GM21515 (cell line): ENCODE measurements around the gene EIF1AD.
"Not testable (repeated sequence)": the region's sequence is repeated elsewhere in the genome, so short reads cannot be mapped to it uniquely, and the experiment has no call there.

Experiments used
- ATAC-seq: cut with Tn5 transposase; IDR thresholded peaks from one replicate; pipeline ENCODE4 v1.9.1; 2021; ENCODE audit not compliant: unreplicated experiment

EIF1AD gene

DNA sequence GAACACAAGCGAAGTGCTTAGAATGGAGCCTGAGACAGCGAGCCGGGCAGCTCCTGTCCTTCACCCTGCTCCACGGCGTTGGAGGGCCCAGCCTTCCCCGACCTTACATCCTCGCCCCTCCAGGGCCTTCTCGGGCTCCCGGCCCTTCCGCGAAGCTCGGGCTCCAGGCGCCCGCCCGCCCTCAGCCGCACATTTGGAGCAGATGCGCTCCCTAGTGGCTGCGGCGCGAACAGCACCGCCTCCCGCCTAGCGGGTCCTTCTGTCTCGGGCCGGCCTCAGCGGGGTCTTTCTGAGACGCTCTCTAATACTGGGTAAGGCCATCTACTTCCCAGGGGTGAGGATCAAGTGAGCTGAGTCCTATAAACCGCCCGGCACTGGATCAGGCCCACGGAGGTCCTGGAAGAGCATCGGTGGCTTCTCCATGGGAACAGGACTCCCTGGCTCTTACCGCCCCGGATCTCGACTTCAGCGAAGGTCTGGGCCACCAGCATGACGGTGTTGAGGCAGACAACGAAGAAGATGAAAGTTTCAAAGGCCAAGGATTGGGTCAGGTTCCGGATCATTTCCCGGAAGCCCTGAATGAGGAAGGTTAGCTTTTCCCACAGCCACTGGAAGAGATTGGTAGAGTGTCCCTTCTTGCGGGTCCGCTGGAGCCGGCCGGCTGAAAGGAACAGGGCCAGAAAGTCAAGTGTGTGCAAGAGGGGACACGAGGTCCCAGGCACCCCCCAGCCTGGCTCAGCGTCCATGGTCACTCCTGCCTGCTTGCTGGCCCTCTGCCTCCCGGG, 20.6 kb upstream of the EIF1AD start:
- no peak for ATAC-seq

DNA sequence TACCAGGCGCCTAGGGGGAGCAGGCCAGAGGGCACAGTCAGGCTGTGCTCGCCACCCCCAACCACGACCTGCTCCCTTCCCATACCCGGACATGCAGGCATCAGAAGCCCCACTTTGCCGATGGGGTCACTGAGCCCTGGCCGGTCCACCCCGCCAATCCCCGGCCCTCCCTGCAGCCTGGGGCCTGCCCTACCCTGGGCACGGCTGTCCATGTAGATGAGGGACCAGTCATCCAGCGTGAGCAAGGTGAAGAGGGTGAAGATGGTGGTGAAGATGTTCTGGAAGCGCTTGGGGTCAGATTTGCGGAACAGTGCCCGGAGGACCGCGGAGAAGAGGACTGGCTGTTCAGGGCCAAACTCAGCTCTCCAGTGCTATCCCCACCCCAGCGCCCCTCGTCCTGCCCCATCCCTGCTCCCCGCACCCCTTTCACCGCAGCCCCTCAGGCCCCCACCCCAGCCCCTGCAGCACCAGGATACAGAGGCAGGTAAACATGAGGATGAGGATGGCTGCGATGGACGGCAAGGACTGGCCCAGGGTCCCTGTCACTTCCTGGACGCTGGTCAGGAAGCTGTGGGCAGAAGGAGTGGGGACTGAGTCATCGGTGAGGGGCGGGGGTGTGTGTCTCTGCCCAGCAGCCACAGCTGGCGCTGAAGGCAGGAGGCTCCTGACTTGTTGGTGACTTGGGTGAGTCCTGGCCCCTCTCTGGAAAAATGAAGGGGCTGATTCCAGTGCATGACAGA, 18.8 kb upstream of the EIF1AD start:
- no peak for ATAC-seq

DNA sequence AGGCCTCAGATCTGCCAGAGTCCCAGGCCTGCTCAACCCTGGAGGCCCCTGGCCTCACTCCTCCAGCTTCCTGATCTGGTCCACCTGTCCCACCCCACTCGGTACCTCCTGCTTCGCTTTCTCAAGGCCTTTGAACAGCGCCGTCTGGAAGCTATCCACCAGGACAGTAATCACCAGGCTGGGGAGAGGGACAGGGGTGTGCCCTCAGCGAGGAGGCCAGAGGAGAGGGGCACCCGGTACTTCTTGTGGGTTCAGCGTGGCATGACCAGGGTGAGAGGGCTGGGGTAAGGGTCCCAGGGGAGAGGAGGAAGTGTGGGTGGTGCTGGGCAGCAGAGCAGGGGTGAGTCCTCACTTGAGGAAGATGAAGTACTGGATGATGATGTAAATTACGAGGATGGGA, 18.3 kb upstream of the EIF1AD start:
- no peak for ATAC-seq

DNA sequence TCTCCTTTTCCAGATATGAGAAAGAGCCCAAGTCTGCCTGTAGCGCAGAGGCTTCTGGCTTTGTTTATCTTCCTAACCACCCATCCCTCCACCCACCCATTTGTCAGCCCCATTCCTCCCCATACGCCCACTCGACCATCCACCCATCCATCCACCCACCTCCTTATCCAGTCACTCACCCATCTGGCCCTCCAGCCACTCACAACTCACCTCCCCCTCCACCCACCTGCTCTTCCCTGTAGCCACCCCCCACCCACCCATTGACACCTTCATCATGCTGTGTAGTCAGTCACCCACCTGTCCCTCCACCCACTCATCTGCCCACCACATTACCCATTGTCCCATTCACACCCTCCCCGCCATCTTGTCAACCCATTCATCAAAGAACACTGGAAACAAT, 15.4 kb upstream of the EIF1AD start:
- ATAC-seq: no peak

DNA sequence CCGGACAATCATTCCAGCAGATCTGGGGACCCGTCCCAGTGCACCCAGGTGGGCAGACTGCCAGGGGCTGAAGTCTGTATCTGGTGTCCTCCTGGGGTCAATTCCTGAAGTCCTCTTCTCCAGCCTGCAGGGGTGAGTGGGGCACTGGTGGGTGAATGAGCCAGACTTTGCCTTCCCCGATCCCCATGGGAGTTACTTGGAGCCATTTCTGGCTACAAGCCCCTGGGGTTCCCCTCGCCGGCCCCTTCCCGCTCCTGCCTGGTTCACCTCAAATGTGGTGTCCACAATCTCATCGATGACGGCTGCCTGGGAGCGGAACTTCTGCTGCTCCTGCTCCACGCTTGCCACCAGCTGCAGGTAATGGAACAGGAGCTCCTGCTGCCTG, 14.8 kb upstream of the EIF1AD start:
- no peak for ATAC-seq

DNA sequence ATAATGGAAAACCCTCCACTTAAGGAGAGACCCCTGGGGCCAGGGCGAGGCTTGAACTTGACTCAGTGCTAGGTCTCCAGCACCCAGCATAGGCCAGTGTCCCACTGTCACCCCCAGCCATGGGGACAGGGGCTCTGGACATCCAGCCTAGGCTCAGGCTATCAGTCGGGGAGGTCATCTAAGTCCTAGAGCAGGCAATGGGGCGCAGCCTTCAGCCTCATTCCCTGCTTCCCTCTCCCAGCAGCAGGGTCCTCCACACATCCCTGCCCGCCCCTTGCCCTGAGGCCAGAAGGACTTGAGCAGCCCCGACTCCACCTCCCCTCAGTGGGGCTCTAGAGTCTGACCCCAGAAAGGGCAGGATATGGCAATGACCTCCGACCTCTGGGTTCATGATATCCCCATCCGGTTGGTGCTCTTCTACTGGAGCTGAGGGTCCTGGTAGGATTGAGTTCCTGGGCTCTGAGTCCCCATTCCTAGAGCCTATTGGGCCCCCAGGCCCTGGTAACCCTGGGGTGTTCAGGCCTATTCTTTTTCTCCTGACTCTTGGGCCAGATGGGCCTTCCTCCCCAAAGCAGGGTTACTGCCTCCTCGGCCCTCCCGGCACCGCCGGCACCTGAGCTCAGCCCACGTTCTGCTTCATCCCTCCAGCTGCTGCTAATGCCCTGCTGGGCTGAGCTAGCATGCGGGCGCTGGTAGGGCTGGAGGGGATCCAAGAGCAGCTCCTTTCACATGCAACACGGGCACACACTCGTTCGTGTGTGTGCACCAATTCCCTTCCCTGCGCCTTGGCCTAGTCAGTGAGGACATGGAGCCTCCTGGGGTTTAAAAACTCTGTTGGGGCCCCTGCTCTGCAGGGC, 14.2 kb upstream of the EIF1AD start:
- no peak for ATAC-seq

DNA sequence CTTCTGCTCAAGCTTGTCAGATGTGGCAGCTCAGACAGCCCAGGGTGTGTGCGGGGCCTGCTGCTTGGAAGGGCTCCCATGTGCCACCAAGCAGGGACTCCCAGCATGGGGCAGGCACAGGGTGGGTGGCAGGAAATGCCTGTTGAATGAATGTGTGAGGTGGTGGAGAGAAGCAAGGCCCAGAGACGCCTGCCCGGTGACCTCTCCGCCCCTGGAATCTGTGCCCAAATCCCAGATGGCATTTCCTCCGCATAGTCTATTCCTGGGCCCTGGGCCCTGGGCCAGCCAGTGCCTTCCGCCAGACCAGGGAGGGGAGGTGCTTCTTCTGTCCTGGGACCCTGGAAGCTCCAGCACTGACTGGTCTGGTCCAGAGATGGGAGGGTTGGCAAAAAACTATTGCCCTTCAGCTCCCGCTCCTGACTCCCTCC, 13.5 kb upstream of the EIF1AD start:
- ATAC-seq: no peak

DNA sequence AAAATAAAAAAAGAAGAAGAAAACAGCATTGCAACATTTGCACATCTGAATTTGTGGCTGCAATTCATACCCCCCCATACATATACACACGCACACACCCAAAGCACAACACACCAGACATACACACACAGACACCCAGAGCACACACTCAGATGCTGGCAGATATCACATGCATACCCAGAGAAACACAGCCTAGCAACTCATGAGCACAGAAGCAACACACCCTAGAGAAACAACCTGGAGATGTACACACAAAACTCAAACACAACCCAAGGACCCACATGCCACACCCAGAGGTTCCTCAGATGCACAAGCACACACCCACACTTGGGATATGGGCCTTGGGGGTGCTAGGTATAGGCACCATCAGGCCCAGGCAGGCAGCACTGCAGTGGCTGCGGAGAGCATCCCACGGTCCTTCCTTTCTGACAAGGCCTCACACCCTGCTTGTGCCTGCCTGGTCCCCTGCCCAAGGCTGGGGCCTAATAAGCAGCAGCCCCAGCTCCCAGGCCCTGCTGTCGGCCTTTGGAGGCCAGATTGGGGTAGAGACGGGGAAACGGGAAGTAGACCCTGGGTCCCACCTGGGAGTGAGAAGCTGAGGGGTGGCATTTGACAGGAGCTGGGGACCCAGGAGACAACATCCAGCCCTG, 13.0 kb upstream of the EIF1AD start:
- ATAC-seq: no peak

DNA sequence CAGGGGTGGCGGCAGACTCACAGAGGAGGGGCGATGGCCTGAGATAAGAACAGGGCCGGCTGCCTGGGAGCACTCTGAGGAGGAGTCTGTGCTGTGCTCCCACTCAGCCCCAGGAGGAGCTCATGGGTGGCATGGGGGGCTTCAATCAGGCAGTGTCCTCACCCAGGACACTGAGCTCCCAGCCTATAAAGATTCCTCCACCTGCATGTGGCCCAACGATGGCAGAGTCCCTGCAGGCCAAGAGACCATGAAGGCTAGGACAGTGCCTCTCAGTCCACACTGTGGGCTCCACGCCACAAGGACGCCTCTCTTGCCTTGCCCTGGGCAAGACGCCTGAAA, 11.8 kb upstream of the EIF1AD start:
- ATAC-seq: no peak

DNA sequence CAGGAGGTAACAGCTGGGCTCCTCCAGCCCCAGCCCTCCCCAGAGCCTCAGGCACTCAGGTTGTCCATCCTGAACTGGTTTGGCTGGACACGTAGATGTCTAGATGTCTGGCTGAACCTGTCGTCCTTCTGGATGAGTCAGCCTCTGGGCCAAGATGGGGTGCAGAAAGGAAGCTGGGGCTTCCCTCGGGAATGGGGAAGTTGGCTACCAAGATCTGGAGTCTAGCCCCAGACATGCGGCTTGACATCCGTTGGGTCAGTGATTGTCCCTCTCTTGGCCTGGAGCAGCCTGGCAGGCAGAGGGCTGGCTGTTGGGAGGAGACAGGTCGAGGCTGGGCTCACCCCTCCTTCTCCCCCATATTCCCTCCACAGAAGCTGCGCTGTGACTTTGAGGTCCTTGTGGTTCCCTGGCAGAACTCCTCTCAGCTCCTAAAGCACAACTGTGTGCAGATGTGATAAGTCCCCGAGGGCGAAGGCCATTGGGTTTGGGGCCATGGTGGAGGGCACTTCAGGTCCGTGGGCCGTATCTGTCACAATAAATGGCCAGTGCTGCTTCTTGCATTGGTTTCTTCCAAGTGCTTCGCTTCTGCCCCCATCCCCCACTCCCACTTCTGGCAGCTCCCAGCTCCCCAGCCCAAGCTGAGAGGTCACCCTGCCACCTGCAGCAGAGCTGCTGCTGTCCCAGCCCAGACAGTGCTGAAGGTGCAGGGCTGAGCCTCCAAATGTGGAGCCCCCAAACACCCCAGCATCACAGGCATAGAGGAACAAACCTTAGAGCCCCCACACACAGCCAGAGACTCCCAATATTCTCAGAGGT, 11.2 kb upstream of the EIF1AD start:
- ATAC-seq: no peak

DNA sequence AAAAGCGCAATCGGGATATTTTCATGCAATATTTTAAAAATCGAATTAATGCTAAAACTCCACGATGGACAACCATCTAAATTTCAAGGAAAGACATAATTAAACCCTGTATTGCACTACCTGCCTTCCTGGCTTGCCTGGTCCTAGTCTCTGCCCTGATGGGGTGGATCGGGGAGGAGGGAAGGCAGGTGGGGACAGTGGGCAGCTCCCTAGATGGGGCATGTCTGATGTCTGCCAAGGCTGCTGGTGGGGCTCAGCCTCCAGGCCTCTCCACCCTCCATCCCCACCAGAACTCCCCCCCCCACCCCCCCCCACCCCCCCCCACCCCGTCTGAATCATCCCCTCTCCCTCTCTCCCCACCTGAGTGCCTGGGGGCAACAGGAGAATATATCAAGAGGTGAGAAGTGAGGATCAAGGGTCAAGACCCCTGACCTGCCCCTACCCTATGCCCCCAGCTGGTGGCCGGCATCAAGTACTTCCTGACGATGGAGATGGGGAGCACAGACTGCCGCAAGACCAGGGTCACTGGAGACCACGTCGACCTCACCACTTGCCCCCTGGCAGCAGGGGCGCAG, 10.5 kb upstream of the EIF1AD start:
- ATAC-seq: no peak

DNA sequence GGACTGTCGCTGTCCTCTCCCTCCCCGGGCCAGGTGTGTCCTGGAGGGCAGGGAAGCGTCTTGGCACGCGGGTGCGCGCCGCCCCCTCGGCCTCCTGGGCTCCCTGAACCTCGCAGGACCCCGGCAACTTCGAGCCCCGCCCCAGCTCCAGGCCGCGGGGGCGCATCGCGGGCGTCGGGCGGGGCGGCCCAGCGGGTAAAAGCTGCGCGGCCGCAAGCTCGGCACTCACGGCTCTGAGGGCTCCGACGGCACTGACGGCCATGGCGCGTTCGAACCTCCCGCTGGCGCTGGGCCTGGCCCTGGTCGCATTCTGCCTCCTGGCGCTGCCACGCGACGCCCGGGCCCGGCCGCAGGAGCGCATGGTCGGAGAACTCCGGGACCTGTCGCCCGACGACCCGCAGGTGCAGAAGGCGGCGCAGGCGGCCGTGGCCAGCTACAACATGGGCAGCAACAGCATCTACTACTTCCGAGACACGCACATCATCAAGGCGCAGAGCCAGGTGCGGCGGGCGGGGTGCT, 9.9 kb upstream of the EIF1AD start, which contains the start of gene CST6:
Gene CST6 (plus strand): TSS at position 224 of the 519 bp plus-strand sequence. CDS start 37 bp downstream, at position 261.
- ATAC-seq: no peak

DNA sequence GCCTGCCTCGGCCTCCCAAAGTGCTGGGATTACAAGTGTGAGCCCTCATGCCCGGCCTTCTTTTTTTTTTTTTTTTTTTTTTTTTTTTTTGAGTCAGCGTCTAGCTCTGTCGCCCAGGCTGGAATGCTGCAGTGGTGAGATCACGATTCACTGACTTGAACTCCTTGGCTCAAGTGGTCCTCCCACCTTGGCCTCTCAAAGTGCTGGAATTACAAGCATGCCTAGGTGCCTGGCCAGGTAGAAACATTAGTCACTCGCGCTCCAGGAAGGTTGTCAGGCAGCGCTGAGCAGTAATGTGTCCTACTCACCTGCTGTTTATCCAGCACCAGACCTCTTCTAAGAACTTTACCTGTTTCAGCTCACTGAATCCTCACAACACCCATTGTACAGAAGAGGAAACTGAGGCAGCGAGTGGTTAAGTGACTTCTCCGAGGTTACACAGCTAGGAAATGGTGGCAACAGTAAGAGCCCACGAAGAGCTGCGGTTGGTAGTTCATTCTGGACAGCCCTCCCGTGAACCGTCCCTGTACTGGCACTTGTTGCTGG, 9.4 kb upstream of the EIF1AD start:
- no peak for ATAC-seq

DNA sequence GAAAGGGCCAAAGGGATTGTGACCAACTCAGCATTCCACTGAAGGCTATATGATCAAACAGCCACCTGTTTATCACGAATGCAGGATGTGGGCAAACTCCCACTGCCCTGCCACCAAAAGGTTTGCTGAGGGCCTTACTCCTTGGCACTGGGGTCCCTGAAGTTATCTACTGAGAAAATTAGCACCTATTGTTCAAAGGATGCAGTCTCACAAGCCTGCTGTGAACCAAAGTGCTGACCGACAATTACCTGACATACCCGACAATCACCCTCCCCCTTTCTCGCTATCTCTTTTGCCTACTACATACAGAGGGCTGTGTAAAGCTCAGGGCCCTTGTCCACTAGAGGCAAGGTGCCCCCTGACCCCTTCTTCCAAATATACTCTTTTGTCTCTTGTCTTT, 8.1 kb upstream of the EIF1AD start:
- not testable (repeated sequence) for ATAC-seq

DNA sequence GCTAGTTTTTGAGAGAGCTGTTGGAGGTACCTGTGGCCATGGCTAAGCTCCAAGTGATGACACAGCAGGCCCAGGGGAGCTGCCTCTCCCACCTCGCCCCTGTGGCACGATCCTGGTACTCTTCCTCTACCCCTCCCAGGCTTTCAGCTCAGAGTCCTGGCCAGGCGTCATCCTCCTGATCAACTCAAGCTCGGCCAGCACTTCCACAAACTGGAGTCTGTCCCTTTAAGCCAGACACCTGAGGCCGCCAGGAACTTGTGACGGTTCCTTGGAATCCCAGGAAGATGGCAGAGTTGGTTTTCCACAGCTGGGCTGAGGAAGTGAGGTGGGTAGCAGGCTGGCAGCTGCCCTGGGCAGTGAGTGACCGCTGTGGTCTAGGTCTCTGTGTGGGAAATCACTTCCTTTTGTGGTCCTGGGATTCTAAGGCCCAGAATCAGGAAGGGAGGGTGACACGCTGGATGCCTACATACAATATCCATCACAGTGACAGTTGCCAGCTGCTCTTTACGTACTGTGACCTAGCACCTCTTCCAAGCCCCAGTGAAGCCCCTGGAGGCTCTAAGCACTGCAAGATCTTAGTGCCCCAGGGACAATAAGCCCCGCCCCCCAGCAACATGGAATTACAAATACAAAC, 6.6 kb upstream of the EIF1AD start:
- no peak for ATAC-seq

DNA sequence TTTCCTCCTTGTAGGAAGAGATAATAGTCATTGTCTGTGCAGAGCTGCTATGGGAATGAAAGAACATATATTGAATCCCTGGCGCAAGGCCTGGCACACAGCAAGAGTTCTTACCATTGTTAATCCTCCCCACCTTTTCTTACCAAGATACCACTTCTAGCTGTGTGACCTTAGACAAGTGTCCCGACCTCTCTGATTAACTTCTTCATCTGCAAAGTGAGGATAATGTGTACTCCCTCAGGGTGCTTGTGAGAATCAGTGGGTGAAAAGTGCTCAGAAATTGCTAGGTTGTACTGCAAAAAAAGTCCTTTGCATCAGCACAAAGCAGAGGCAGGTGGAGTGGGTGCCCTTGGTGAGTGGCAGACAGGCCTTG, 6.1 kb upstream of the EIF1AD start:
- ATAC-seq: no peak

DNA sequence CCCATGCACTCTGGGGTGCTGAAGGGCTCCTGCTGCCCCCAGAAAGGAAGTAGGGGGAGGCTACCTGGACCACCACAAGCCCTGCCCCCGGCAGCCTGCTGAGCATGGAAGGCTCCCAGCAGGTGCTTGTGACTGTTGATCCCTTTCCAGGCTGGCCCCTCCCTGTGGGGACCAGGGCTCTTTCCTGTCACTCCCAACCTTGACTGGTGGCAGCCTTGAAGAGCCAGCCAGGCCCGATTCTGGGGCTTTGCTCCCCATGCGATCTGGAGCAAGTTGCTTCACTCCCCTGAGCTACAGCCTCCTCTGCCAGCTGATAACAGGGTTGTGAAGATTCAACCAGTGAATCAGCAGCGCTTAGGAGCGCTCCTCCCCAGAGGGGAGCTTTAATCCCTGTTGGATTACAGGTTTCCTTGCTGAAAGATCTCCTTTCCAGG, 5.3 kb upstream of the EIF1AD start:
- ATAC-seq: no peak

DNA sequence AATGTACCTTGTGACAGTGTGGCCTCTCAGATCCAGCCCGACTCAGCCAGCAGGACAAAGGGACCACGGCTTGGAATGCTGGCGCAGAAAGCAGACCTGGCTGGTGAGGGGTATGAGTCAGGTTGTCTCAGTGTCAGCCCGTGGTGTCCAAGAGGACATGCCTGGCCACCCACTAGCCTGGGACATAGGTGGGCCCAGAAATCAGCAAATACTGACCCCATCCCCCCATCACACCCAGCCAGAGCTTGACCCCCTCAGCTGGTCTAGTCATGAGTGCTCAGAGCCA, 4.9 kb upstream of the EIF1AD start:
- ATAC-seq: no peak
